GM19324 (cell line): ENCODE results near the gene ZBTB44.
"Not testable (repeated sequence)": the region's sequence is repeated elsewhere in the genome, so short reads cannot be mapped to it uniquely, and the experiment has no call there.

ENCODE experiments used
- ATAC-seq: cut with Tn5 transposase; IDR thresholded peaks from one replicate; pipeline ENCODE4 v1.9.1; 2021; ENCODE audit warnings: mild to moderate bottlenecking, moderate library complexity; ENCODE audit not compliant: unreplicated experiment, low FRiP score

ZBTB44 gene

GRCh38 chr11:130202009-130202817 is 112.5 kb downstream of the ZBTB44 start:
- no peak for ATAC-seq

GRCh38 chr11:130201026-130201425 is 113.7 kb downstream of the ZBTB44 start:
- no peak for ATAC-seq

GRCh38 chr11:130199792-130200191 is 114.9 kb downstream of the ZBTB44 start:
- ATAC-seq, result no peak

DNA sequence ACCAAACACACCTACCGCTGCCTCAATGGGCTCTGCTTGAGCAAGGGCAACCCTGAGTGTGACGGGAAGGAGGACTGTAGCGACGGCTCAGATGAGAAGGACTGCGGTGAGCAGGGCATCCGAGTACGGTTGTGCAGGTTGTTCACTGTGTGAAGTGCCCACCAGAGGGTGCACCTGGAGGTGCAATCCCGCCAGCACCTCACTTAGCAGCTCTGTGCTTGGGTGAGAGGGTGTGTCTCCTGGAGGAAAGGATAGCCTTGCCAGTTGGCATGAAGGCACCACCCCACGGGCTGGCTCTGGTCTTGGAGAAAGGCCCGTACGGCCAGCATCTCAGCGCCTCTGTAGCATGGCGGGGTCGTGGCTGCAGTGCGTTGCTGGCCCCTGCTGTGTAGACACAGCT is 115.8 kb downstream of the ZBTB44 start:
- no peak for ATAC-seq

DNA sequence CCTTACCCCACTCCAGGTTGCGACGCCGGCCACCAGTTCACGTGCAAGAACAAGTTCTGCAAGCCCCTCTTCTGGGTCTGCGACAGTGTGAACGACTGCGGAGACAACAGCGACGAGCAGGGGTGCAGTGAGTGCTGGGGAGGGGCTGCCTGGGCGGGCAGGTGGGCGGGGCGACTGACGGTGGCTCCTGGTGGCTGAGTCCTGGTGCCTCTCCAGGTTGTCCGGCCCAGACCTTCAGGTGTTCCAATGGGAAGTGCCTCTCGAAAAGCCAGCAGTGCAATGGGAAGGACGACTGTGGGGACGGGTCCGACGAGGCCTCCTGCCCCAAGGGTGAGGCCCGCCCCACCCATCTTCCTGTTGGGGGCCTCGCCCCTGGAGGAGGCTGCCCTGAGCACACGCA is 116.4 kb downstream of the ZBTB44 start:
- ATAC-seq, result no peak

GRCh38 chr11:130197386-130198035 is 117.2 kb downstream of the ZBTB44 start:
- no peak for ATAC-seq

GRCh38 chr11:130194241-130195023 is 120.3 kb downstream of the ZBTB44 start:
- ATAC-seq, result no peak

DNA sequence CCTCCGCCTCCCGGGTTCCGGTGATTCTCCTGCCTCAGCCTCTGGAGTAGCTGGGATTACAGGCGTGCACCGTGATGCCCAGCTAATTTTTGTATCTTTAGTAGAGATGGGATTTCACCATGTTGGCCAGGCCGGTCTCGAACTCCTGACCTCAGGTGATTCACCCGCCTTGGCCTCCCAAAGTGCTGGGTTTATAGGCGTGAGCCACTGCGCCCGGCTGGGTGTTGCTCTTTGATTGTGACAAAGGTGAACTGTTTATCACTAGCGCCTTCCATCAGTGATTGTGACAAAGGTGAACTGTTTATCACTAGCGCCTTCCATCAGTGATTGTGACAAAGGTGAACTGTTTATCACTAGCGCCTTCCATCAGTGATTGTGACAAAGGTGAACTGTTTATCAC is 121.2 kb downstream of the ZBTB44 start:
- ATAC-seq, result not testable (repeated sequence)

DNA sequence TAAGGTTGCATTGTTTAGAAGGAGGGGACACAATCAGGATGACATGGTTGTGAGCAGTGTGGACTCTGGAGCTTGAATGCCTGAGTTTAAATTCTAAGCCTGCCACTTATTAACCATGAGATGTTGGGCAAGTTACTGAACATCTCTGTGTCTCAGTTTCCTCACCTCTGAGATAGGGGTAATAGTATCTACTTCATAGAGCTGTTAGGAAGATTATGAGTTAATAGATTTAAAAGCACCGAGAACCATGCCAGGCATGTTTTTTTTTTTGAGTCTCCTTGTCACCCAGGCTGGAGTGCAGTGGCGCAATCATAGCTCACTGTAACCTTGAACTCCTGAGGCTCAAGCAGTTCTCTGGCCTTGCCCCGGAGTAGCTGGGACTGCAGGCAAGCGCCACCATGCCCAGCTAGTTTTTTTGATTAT is 121.9 kb downstream of the ZBTB44 start:
- no peak for ATAC-seq

- no peak for ATAC-seq
These were observed 122.8 kb downstream of the ZBTB44 start for GRCh38 chr11:130191896-130192295.

- no peak for ATAC-seq
These were observed 124.3 kb downstream of the ZBTB44 start for GRCh38 chr11:130190371-130190881.

GRCh38 chr11:130189492-130190210 is 125.1 kb downstream of the ZBTB44 start:
- no peak for ATAC-seq

DNA sequence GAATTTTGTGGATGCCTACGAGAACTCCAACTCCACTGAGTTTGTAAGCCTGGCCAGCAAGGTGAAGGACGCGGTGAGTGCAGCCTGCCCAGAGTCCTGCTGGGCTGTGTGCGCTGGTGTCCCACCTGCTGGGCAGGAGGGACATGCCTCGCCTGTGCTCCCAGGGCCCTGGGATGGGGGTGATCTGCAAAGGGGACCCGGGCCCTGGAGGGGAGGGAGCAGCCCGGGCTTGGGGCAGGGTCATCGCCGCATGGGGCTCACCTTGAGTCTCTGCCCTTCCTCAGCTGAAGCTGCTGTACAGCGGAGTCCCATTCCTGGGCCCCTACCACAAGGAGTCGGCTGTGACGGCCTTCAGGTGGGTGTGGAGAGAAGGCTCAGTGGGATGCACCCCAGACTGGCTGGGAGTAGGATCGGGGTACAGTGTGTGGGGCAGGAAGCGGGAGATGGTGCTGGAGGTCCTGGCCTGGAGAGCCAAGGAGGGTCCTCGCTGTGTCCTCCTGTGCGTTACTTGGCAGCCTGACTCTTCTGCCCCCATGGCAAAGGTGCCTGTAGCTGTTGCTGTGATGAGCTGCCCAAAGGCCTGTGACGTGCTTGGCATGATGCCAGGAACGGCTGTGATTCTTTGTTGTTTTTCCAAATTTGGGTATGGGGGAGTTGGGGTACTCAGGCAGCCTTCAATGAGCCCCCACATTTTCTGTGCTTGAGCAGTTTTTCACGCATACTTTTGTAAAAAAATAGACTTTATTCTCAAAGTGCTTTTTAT is 126.0 kb downstream of the ZBTB44 start:
- ATAC-seq, result no peak

- no peak for ATAC-seq
These were observed 126.7 kb downstream of the ZBTB44 start for GRCh38 chr11:130188047-130188446.

GRCh38 chr11:130187096-130187495 is 127.6 kb downstream of the ZBTB44 start:
- no peak for ATAC-seq

DNA sequence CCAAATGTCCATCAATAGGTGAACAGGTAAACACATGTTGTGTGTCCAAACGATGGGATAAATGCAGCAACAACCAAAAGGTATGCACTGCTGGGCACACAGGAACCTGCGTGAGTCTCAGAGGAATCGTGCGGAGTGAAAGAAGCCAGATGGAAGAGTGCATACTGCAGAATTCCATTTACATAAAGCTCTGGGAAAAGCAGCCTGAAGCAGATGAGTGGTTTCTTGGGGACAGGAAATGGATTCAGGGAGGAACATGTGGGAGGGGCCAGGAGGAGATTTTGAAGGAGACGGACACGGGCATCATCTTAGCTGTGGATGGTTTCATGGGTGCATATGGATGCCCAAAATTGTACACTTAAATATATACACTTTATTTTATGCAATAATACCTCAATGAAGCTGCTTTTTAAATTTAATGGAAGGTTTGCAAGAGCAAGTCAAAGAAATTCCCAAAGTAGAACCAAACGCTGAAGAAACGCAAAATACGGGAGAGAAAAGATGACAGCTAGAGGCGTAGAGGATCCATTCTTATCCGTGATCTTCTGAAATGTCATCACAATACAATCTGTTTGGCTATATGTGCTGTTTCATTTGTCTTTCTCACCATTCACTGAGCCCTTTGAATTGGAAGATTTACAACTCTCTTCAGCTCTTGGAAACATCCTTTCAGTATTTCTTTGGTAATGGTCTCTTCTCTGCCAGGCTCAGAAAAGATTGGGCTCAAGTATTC is 130.7 kb downstream of the ZBTB44 start:
- ATAC-seq, result no peak

GRCh38 chr11:130181295-130182272 is 133.1 kb downstream of the ZBTB44 start:
- ATAC-seq, result peak; percentile 76

DNA sequence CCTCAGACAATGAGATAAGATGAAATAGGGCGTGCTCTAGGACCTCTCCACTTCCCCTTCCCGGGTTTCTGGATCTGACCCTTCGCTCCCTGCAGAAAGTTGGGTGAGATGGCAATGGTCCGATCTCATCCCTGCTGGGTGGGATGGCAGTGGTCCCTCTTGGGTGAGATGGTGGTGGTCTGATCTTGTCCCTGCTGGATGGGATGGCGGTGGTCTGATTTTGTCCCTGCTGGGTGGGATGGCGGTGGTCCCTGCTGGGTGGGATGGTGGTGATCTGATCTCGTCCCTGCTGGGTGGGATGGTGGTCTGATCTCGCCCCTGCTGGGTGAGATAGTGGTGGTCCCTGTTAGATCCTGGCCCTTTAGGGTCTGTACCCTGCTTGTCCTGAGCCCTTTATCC is 133.8 kb downstream of the ZBTB44 start:
- no peak for ATAC-seq
